GM19238 (cell line): ENCODE measurements around the gene CAPZB.

Experiments used
- DNase-seq: peaks from one replicate; pipeline ENCODE4 v3.0.0; 2011; ENCODE audit warnings: low spot score; ENCODE audit not compliant: insufficient read length

CAPZB gene

GRCh38 chr1:19369396-19370090, 115.8 kb downstream of the CAPZB start:
- DNase-seq, result no peak

GRCh38 chr1:19368964-19369363, 116.4 kb downstream of the CAPZB start:
- no peak for DNase-seq

GRCh38 chr1:19368050-19368449, 117.3 kb downstream of the CAPZB start:
- DNase-seq, result no peak

- no peak for DNase-seq
Measured at GRCh38 chr1:19367584-19368041, 117.7 kb downstream of the CAPZB start.

- DNase-seq, result no peak
Measured at GRCh38 chr1:19366599-19367536, 118.5 kb downstream of the CAPZB start.

GRCh38 chr1:19365721-19366120, 119.6 kb downstream of the CAPZB start:
- no peak for DNase-seq

- DNase-seq, result no peak
Measured at GRCh38 chr1:19363536-19364152, 121.7 kb downstream of the CAPZB start.

- no peak for DNase-seq
Measured at GRCh38 chr1:19361611-19362147, 123.7 kb downstream of the CAPZB start.

GRCh38 chr1:19360843-19361610, 124.3 kb downstream of the CAPZB start:
- DNase-seq, result no peak

- no peak for DNase-seq
Measured at GRCh38 chr1:19360432-19360831, 124.9 kb downstream of the CAPZB start.

- peak; percentile 21 for DNase-seq
Measured at GRCh38 chr1:19360016-19360415, 125.3 kb downstream of the CAPZB start.

GRCh38 chr1:19359357-19359756, 126.0 kb downstream of the CAPZB start:
- no peak for DNase-seq

- DNase-seq, result no peak
Measured at GRCh38 chr1:19358710-19359109, 126.6 kb downstream of the CAPZB start.

- DNase-seq, result no peak
Measured at GRCh38 chr1:19357299-19357986, 127.9 kb downstream of the CAPZB start.

- DNase-seq, result no peak
Measured at GRCh38 chr1:19356266-19356665, 129.1 kb downstream of the CAPZB start.

GRCh38 chr1:19354531-19354981, 130.8 kb downstream of the CAPZB start:
- DNase-seq, result no peak

- no peak for DNase-seq
Measured at GRCh38 chr1:19353596-19353995, 131.7 kb downstream of the CAPZB start.

GRCh38 chr1:19352839-19353238, 132.5 kb downstream of the CAPZB start:
- DNase-seq, result no peak

- no peak for DNase-seq
Measured at GRCh38 chr1:19351873-19352272, 133.5 kb downstream of the CAPZB start.

GRCh38 chr1:19350566-19350965, 134.8 kb downstream of the CAPZB start:
- no peak for DNase-seq
